Endothelial cell of umbilical vein (primary cell): Measurements from ENCODE around the gene UGT1A9. TPM values are rescaled to one million over a fixed set of nuclear protein-coding genes. Genes with fewer than 3 reads are reported as not detected.

Experiments used
- BruUV-seq: library from RNA; stranded (reverse); fragments of 400-500 nt; replicated peaks from 2 replicates; lab custom pipeline; 2021; lab: Mats Ljungman, UMichigan
- CTCF ChIA-PET: fragments of 300-600, 350-600 bp; sonication (Branson Sonifier 250); formaldehyde crosslinking; loops from one replicate; lab custom pipeline; 2021; ENCODE audit warnings: antibody characterized with exemption, inconsistent platforms; lab: Charles Lee
- POLR2A ChIA-PET: fragments of 300-600, 350-600 bp; sonication (Branson Sonifier 250); formaldehyde crosslinking; loops from one replicate; lab custom pipeline; 2021; ENCODE audit warnings: antibody characterized with exemption, inconsistent platforms; lab: Charles Lee
- DNase-seq: peaks from one replicate; pipeline ENCODE4 v3.0.0-alpha.2; 2011; ENCODE audit warnings: low read depth, low spot score
- FAIRE-seq: peaks from 2 replicates; lab custom pipeline; 2011; peaks lifted over from hg19 to GRCh38; lab: Jason Lieb, UNC
- H2AFZ ChIP-seq: 2 replicates; pipeline ENCODE4 v1.6.0; 2012; ENCODE audit warnings: low read depth, low read length, control low read depth, inconsistent platforms
- H3K27ac ChIP-seq: 2 replicates; pipeline ENCODE4 v1.5.1; 2011; ENCODE audit warnings: low read depth, mild to moderate bottlenecking, control low read depth, low read length, moderate library complexity; ENCODE audit not compliant: insufficient read depth
- H3K27me3 ChIP-seq, 2 experiments: 2 replicates each; pipeline versions ENCODE4 v1.6.0 to v1.6.1; 2011; ENCODE audit warnings: low read length in 2 of 2, mixed read lengths in 1 of 2; ENCODE audit not compliant: control insufficient read depth in 2 of 2, insufficient read depth in 2 of 2
- H3K36me3 ChIP-seq, 2 experiments: 2 replicates in 1 of 2; 3 replicates in 1 of 2; pipeline ENCODE4 v1.5.1; 2011; ENCODE audit warnings: low read length in 2 of 2, mild to moderate bottlenecking in 1 of 2, moderate library complexity in 1 of 2; ENCODE audit not compliant: control insufficient read depth in 2 of 2, insufficient read depth in 2 of 2; ENCODE audit errors: extremely low read depth in 1 of 2
- H3K4me1 ChIP-seq: 3 replicates; pipeline ENCODE4 v1.5.1; 2011; ENCODE audit warnings: mild to moderate bottlenecking, low read length; ENCODE audit not compliant: control insufficient read depth, insufficient read depth; ENCODE audit errors: extremely low read depth
- H3K4me2 ChIP-seq: 2 replicates; pipeline ENCODE4 v1.6.1; 2011; ENCODE audit warnings: low read length, control low read depth, mixed read lengths; ENCODE audit not compliant: insufficient read depth
- H3K4me3 ChIP-seq, 3 experiments: fragments of 200-600 bp in 1 of 3; sonication (generic), shearing (Covaris generic) in 1 of 3; replicated peaks in 1 of 3; 2 replicates each; pipeline ENCODE4 v1.5.1; 2011 to 2016; ENCODE audit warnings: control low read depth in 3 of 3, low read length in 3 of 3, mild to moderate bottlenecking in 2 of 3, inconsistent platforms in 1 of 3, low read depth in 1 of 3, moderate library complexity in 1 of 3; ENCODE audit not compliant: insufficient read depth in 1 of 3
- H3K79me2 ChIP-seq: 2 replicates; pipeline ENCODE4 v1.6.0; 2012; ENCODE audit warnings: low read length, inconsistent platforms; ENCODE audit not compliant: control insufficient read depth, insufficient read depth
- H3K9ac ChIP-seq: replicated peaks from 2 replicates; pipeline ENCODE3; 2011; ENCODE audit warnings: low read length, control low read depth; ENCODE audit not compliant: insufficient read depth; ENCODE audit errors: extremely low read depth
- H3K9me1 ChIP-seq: replicated peaks from 3 replicates; pipeline ENCODE4 v1.6.0; 2011; ENCODE audit warnings: mild to moderate bottlenecking, low read length; ENCODE audit not compliant: control insufficient read depth, insufficient read depth; ENCODE audit errors: extremely low read depth
- H3K9me3 ChIP-seq: replicated peaks from 2 replicates; pipeline ENCODE4 v1.5.1; 2012; ENCODE audit warnings: low read length, inconsistent platforms; ENCODE audit not compliant: control insufficient read depth, insufficient read depth
- H4K20me1 ChIP-seq: replicated peaks from 2 replicates; pipeline ENCODE3; 2011; ENCODE audit warnings: mild to moderate bottlenecking, low read length; ENCODE audit not compliant: control insufficient read depth, insufficient read depth; ENCODE audit errors: extremely low read depth
- EZH2 ChIP-seq: IDR thresholded peaks from 2 replicates; pipeline ENCODE4 v1.6.1; 2012; ENCODE audit warnings: borderline replicate concordance, low read depth, mild to moderate bottlenecking, moderate library complexity, low read length, inconsistent platforms; ENCODE audit not compliant: severe bottlenecking
- FOS ChIP-seq: IDR thresholded peaks from 2 replicates; pipeline ENCODE4 v1.6.1; 2011; ENCODE audit warnings: mild to moderate bottlenecking, low read length, moderate library complexity, borderline replicate concordance; ENCODE audit not compliant: insufficient read depth
- GATA2 ChIP-seq: IDR thresholded peaks from 2 replicates; pipeline ENCODE4 v1.7.0; 2011; ENCODE audit warnings: low read depth, mild to moderate bottlenecking, moderate library complexity, mixed read lengths, low read length; ENCODE audit not compliant: insufficient read length, insufficient read depth
- JUN ChIP-seq: IDR thresholded peaks from 2 replicates; pipeline ENCODE4 v1.6.1; 2011; ENCODE audit warnings: borderline replicate concordance, low read depth; ENCODE audit not compliant: insufficient read length, insufficient read depth
- MAX ChIP-seq: IDR thresholded peaks from 2 replicates; pipeline ENCODE4 v1.6.1; 2011; ENCODE audit not compliant: insufficient read depth, insufficient read length
- MYC ChIP-seq: IDR thresholded peaks from one replicate; pipeline ENCODE4 v1.6.1; 2011; ENCODE audit warnings: mild to moderate bottlenecking, low read depth, low read length
- POLR2A ChIP-seq: IDR thresholded peaks from 2 replicates; pipeline ENCODE4 v1.6.1; 2012; ENCODE audit warnings: low read depth, mild to moderate bottlenecking, control low read depth, low read length
- POLR2AphosphoS5 ChIP-seq: IDR thresholded peaks from 2 replicates; pipeline ENCODE4 v1.6.1; 2012; ENCODE audit warnings: low read depth, mild to moderate bottlenecking, control low read depth, low read length, moderate library complexity; ENCODE audit not compliant: insufficient read depth
- dilution Hi-C: fragments of 300-500 bp; cut with MboI; formaldehyde crosslinking; loops from one replicate; pipeline ENCODE4 v1.15.0; 2019; ENCODE audit warnings: low sequenced_read_pairs; ENCODE audit not compliant: extremely low pct_ligation_motif_present
- intact Hi-C: fragments of 100-400 bp; cut with micrococcal nuclease; formaldehyde crosslinking; loops from one replicate; pipeline ENCODE4 v1.10.0; 2022
- polyA plus RNA-seq, 4 experiments: library from polyadenylated mRNA; depleted of rRNA in 3 of 4; stranded (reverse) in 3 of 4; unstranded in 1 of 4; fragments of >200 nt; gene quantifications; 2 replicates each; pipeline versions ENCODE4 v1.2.1 to v1.2.3, GENCODE V29; 2011 to 2012; ENCODE audit warnings: missing spikeins in 1 of 4
- total RNA-seq: library from RNA; stranded (reverse); gene quantifications from 2 replicates; pipeline ENCODE4 v1.2.3, GENCODE V29; 2021
- TF ChIP-seq, protein P1 (sequence below), 2 donors: IDR thresholded peaks; 1 replicate in 1 of 2; 2 replicates in 1 of 2; pipeline ENCODE4 v1.5.1; 2011; ENCODE audit warnings: low read length in 2 of 2, mild to moderate bottlenecking in 2 of 2, moderate library complexity in 2 of 2, control low read depth in 1 of 2, inconsistent platforms in 1 of 2, low read depth in 1 of 2; ENCODE audit not compliant: insufficient read depth in 1 of 2; ENCODE audit errors: extremely low read depth in 1 of 2

Gene UGT1A9
- total and polyA plus RNA-seq, 2 donors (not counting 3 experiments of a cell fraction or from before 2014, with no cell fraction given) = not detected

DNA sequence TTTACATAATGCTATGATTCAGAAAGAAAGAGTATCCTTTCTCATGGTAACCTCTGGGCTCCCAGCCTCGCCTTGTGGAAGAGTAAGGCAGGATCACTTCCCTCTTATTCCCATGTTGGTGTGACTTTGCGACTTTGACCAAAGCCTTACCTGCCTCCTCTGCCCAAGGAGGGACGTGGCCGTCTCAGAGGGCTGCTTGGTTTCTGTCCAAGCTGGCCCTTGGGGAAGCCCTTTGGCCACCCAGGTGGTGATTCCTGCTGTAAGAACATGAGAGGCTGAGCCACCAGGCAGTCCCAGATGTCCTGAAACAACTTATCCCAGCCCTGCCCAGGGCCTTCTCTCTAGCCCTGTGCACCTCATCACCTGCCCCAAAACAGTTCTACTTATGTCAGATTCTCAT, 27.0 kb downstream of the UGT1A9 start:
- ChIA-PET POLR2A (no interaction called here), CTCF (interaction anchor here (1.5 to 3.5 kb wide), 2 partner anchors 13 to 212 kb away, joined by 3 to 14 read pairs; partner anchors contain the start of gene UGT1A5)
- Histone ChIP-seq H3K9ac (no peak overlapping the region), H3K27me3 (no peaks in the 10 kb centered on the region), H3K4me3 (no peak overlapping the region), H3K36me3 (no peaks in the 10 kb centered on the region), H3K4me1 (peaks cover 4% of the 10 kb centered on the region), H2AFZ (no peak overlapping the region), H3K27ac (no peak overlapping the region), H3K79me2 (no peaks in the 10 kb centered on the region), H3K4me2 (no peak overlapping the region), H4K20me1 (no peaks in the 10 kb centered on the region), H3K9me3 (no peaks in the 10 kb centered on the region), H3K9me1 (no peaks in the 10 kb centered on the region)
- dilution Hi-C loops = no loop called here
- intact Hi-C loops = no loop called here
- no peak for TF ChIP-seq POLR2AphosphoS5
- no peak for TF ChIP-seq FOS
- TF ChIP-seq, protein P1, sequence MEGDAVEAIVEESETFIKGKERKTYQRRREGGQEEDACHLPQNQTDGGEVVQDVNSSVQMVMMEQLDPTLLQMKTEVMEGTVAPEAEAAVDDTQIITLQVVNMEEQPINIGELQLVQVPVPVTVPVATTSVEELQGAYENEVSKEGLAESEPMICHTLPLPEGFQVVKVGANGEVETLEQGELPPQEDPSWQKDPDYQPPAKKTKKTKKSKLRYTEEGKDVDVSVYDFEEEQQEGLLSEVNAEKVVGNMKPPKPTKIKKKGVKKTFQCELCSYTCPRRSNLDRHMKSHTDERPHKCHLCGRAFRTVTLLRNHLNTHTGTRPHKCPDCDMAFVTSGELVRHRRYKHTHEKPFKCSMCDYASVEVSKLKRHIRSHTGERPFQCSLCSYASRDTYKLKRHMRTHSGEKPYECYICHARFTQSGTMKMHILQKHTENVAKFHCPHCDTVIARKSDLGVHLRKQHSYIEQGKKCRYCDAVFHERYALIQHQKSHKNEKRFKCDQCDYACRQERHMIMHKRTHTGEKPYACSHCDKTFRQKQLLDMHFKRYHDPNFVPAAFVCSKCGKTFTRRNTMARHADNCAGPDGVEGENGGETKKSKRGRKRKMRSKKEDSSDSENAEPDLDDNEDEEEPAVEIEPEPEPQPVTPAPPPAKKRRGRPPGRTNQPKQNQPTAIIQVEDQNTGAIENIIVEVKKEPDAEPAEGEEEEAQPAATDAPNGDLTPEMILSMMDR (IDR thresholded peaks at IDR 0.05; ENCODE audit: extremely low read depth in 1 of 2, insufficient read depth in 1 of 2, low read depth in 1 of 2, low read length in 2 of 2) = no peak
- no peak for TF ChIP-seq GATA2
- no peak for TF ChIP-seq MYC
- no peak for TF ChIP-seq POLR2A
- TF ChIP-seq MAX = no peak
- no peak for TF ChIP-seq EZH2
- TF ChIP-seq JUN = no peak
- no TSS peak for BruUV-seq
- DNase-seq (no peak), FAIRE-seq (no peak)
